ENCODE results near the gene CYSRT1.
"Not testable (repeated sequence)": the region's sequence is repeated elsewhere in the genome, so short reads cannot be mapped to it uniquely, and the experiment has no call there.

CYSRT1 gene

GRCh38 chr9:137255448-137256114, 30.6 kb downstream of the CYSRT1 start:
- no peaks in the 10 kb centered on the region for H3K27me3 ChIP-seq (ENCODE audit: insufficient read depth, low read length)
- H3K9me3 ChIP-seq (ENCODE audit: low read length), result no peaks in the 10 kb centered on the region
- peaks cover 39% of the 10 kb centered on the region for H3K4me1 ChIP-seq (ENCODE audit: insufficient read depth, low read length)

GRCh38 chr9:137256362-137256761, 31.4 kb downstream of the CYSRT1 start:
- peaks cover 20% of the 10 kb centered on the region for H3K36me3 ChIP-seq (ENCODE audit: insufficient read depth, low read length)
- H3K27me3 ChIP-seq (ENCODE audit: insufficient read depth, low read length), result no peaks in the 10 kb centered on the region
- H3K4me1 ChIP-seq (ENCODE audit: insufficient read depth, low read length), result peaks cover 31% of the 10 kb centered on the region
- H3K9me3 ChIP-seq (ENCODE audit: low read length), result no peaks in the 10 kb centered on the region
- H3K4me3 ChIP-seq (ENCODE audit: low read length), result peak overlapping the region; percentile 93
- no peak overlapping the region for H2AFZ ChIP-seq (ENCODE audit: low read depth, low read length)

More at GRCh38 chr9:137255448-137256114, 30.6 kb downstream of the CYSRT1 start:
- peaks cover 20% of the 10 kb centered on the region for H3K36me3 ChIP-seq (ENCODE audit: insufficient read depth, low read length)
- peak overlapping the region; percentile 93 for H3K4me3 ChIP-seq (ENCODE audit: low read length)
- peak overlapping the region; percentile 44 for H2AFZ ChIP-seq (ENCODE audit: low read depth, low read length)

- H3K4me3 ChIP-seq (ENCODE audit: low read length), result peak overlapping the region; percentile 93
- H2AFZ ChIP-seq (ENCODE audit: low read depth, low read length), result no peak overlapping the region
- peaks cover 26% of the 10 kb centered on the region for H3K4me1 ChIP-seq (ENCODE audit: insufficient read depth, low read length)
- H3K9me3 ChIP-seq (ENCODE audit: low read length), result no peaks in the 10 kb centered on the region
- H3K27me3 ChIP-seq (ENCODE audit: insufficient read depth, low read length), result no peaks in the 10 kb centered on the region
- H3K36me3 ChIP-seq (ENCODE audit: insufficient read depth, low read length), result peaks cover 20% of the 10 kb centered on the region
These were observed 31.9 kb downstream of the CYSRT1 start for GRCh38 chr9:137256856-137257255.

GRCh38 chr9:137262173-137262908, 37.4 kb downstream of the CYSRT1 start:
- H3K36me3 ChIP-seq (ENCODE audit: insufficient read depth, low read length), result peaks cover 44% of the 10 kb centered on the region
- not testable (repeated sequence) for H2AFZ ChIP-seq (ENCODE audit: low read depth, low read length); H3K9me3 ChIP-seq (ENCODE audit: low read length); H3K4me1 ChIP-seq (ENCODE audit: insufficient read depth, low read length); H3K4me3 ChIP-seq (ENCODE audit: low read length); H3K27me3 ChIP-seq (ENCODE audit: insufficient read depth, low read length)

- no peaks in the 10 kb centered on the region for H3K9me3 ChIP-seq (ENCODE audit: low read length)
- H3K4me3 ChIP-seq (ENCODE audit: low read length), result no peak overlapping the region
- H2AFZ ChIP-seq (ENCODE audit: low read depth, low read length), result no peak overlapping the region
- no peaks in the 10 kb centered on the region for H3K27me3 ChIP-seq (ENCODE audit: insufficient read depth, low read length)
- H3K36me3 ChIP-seq (ENCODE audit: insufficient read depth, low read length), result peaks cover 50% of the 10 kb centered on the region
- no peaks in the 10 kb centered on the region for H3K4me1 ChIP-seq (ENCODE audit: insufficient read depth, low read length)
These were observed 37.9 kb downstream of the CYSRT1 start for GRCh38 chr9:137262909-137263285.

GRCh38 chr9:137263506-137263905, 38.5 kb downstream of the CYSRT1 start:
- no peaks in the 10 kb centered on the region for H3K9me3 ChIP-seq (ENCODE audit: low read length)
- peaks cover 51% of the 10 kb centered on the region for H3K36me3 ChIP-seq (ENCODE audit: insufficient read depth, low read length)
- H2AFZ ChIP-seq (ENCODE audit: low read depth, low read length), result no peak overlapping the region
- no peaks in the 10 kb centered on the region for H3K27me3 ChIP-seq (ENCODE audit: insufficient read depth, low read length)
- no peaks in the 10 kb centered on the region for H3K4me1 ChIP-seq (ENCODE audit: insufficient read depth, low read length)
- no peak overlapping the region for H3K4me3 ChIP-seq (ENCODE audit: low read length)

- no peaks in the 10 kb centered on the region for H3K27me3 ChIP-seq (ENCODE audit: insufficient read depth, low read length)
- peaks cover 53% of the 10 kb centered on the region for H3K36me3 ChIP-seq (ENCODE audit: insufficient read depth, low read length)
- no peaks in the 10 kb centered on the region for H3K9me3 ChIP-seq (ENCODE audit: low read length)
- no peaks in the 10 kb centered on the region for H3K4me1 ChIP-seq (ENCODE audit: insufficient read depth, low read length)
- no peak overlapping the region for H3K4me3 ChIP-seq (ENCODE audit: low read length)
- H2AFZ ChIP-seq (ENCODE audit: low read depth, low read length), result no peak overlapping the region
These were observed 39.1 kb downstream of the CYSRT1 start for GRCh38 chr9:137264067-137264466.

GRCh38 chr9:137265496-137266161, 40.7 kb downstream of the CYSRT1 start:
- no peak overlapping the region for H2AFZ ChIP-seq (ENCODE audit: low read depth, low read length)
- no peak overlapping the region for H3K4me3 ChIP-seq (ENCODE audit: low read length)
- H3K27me3 ChIP-seq (ENCODE audit: insufficient read depth, low read length), result no peaks in the 10 kb centered on the region
- peaks cover 58% of the 10 kb centered on the region for H3K36me3 ChIP-seq (ENCODE audit: insufficient read depth, low read length)
- no peaks in the 10 kb centered on the region for H3K4me1 ChIP-seq (ENCODE audit: insufficient read depth, low read length)
- no peaks in the 10 kb centered on the region for H3K9me3 ChIP-seq (ENCODE audit: low read length)

GRCh38 chr9:137266162-137266527, 41.2 kb downstream of the CYSRT1 start:
- no peak overlapping the region for H2AFZ ChIP-seq (ENCODE audit: low read depth, low read length)
- peaks cover 58% of the 10 kb centered on the region for H3K36me3 ChIP-seq (ENCODE audit: insufficient read depth, low read length)

GRCh38 chr9:137266585-137267453, 41.8 kb downstream of the CYSRT1 start:
- Histone ChIP-seq H3K4me1 (ENCODE audit: insufficient read depth, low read length) (no peaks in the 10 kb centered on the region), H3K27me3 (ENCODE audit: insufficient read depth, low read length) (no peaks in the 10 kb centered on the region), H3K9me3 (ENCODE audit: low read length) (no peaks in the 10 kb centered on the region), H2AFZ (ENCODE audit: low read depth, low read length) (no peak overlapping the region), H3K4me3 (ENCODE audit: low read length) (no peak overlapping the region), H3K36me3 (ENCODE audit: insufficient read depth, low read length) (peaks cover 59% of the 10 kb centered on the region)

More at GRCh38 chr9:137266162-137266527, 41.2 kb downstream of the CYSRT1 start:
- no peaks in the 10 kb centered on the region for H3K27me3 ChIP-seq (ENCODE audit: insufficient read depth, low read length)
- H3K4me1 ChIP-seq (ENCODE audit: insufficient read depth, low read length), result no peaks in the 10 kb centered on the region
- H3K4me3 ChIP-seq (ENCODE audit: low read length), result no peak overlapping the region
- H3K9me3 ChIP-seq (ENCODE audit: low read length), result no peaks in the 10 kb centered on the region

- Histone ChIP-seq H3K36me3 (ENCODE audit: insufficient read depth, low read length) (peaks cover 68% of the 10 kb centered on the region), H3K4me1 (ENCODE audit: insufficient read depth, low read length) (no peaks in the 10 kb centered on the region), H3K27me3 (ENCODE audit: insufficient read depth, low read length) (no peaks in the 10 kb centered on the region), H2AFZ (ENCODE audit: low read depth, low read length) (no peak overlapping the region), H3K4me3 (ENCODE audit: low read length) (no peak overlapping the region), H3K9me3 (ENCODE audit: low read length) (no peaks in the 10 kb centered on the region)
These were observed 43.0 kb downstream of the CYSRT1 start for GRCh38 chr9:137267933-137268355.

GRCh38 chr9:137268538-137269201, 43.7 kb downstream of the CYSRT1 start:
- Histone ChIP-seq H3K36me3 (ENCODE audit: insufficient read depth, low read length) (peaks cover 69% of the 10 kb centered on the region), H3K4me3 (ENCODE audit: low read length) (no peak overlapping the region), H3K4me1 (ENCODE audit: insufficient read depth, low read length) (no peaks in the 10 kb centered on the region), H3K9me3 (ENCODE audit: low read length) (no peaks in the 10 kb centered on the region), H2AFZ (ENCODE audit: low read depth, low read length) (no peak overlapping the region), H3K27me3 (ENCODE audit: insufficient read depth, low read length) (no peaks in the 10 kb centered on the region)
